ENCODE data around the gene RERE. TPM values are rescaled to one million over a fixed set of nuclear protein-coding genes. Genes with fewer than 3 reads are reported as not detected.

The RERE gene
- total RNA-seq, 1 experiment from 2014 or later, result 73.4 TPM

GRCh38 chr1:8752411-8752810, 65.0 kb downstream of the RERE start:
- Histone ChIP-seq H3K4me2 (no peak overlapping the region), H4K20me1 (ENCODE audit: insufficient read depth) (no peaks in the 10 kb centered on the region), H3K4me3 (no peak overlapping the region), H2AFZ (no peak overlapping the region), H3K27me3 (ENCODE audit: insufficient read depth, low read depth) (no peaks in the 10 kb centered on the region), H3K9me2 (ENCODE audit: insufficient read depth) (no peaks in the 10 kb centered on the region), H3F3A (ENCODE audit: insufficient read depth, low read depth) (no peaks in the 10 kb centered on the region), H3K27ac (no peak overlapping the region), H3K36me3 (ENCODE audit: low read depth) (no peaks in the 10 kb centered on the region), H3K9me3 (ENCODE audit: insufficient read depth, low read depth) (no peaks in the 10 kb centered on the region), H3K4me1 (replicated peaks; ENCODE audit: insufficient read depth) (no peaks in the 10 kb centered on the region), H3K79me2 (ENCODE audit: low read depth) (no peaks in the 10 kb centered on the region)
- intact Hi-C loops (cut with micrococcal nuclease; ENCODE audit: unreplicated experiment), result no loop called here
- no peak for TF ChIP-seq EZH2 (IDR thresholded peaks at IDR 0.05; ENCODE audit: low read depth)
- no peak for TF ChIP-seq CTCF (conservative IDR thresholded peaks at IDR 0.05)
- CTCF ChIA-PET, result no interaction called here
- DNase-seq, result no peak
- BruUV-seq (replicated peaks), result no TSS peak
- POLR2A ChIA-PET (ENCODE audit: unreplicated experiment), result no interaction called here

GRCh38 chr1:8751984-8752383, 65.5 kb downstream of the RERE start:
- intact Hi-C loops (cut with micrococcal nuclease; ENCODE audit: unreplicated experiment), result no loop called here
- BruUV-seq (replicated peaks), result no TSS peak
- CTCF ChIA-PET, result no interaction called here
- no peak for TF ChIP-seq CTCF (conservative IDR thresholded peaks at IDR 0.05)
- no peak for TF ChIP-seq EZH2 (IDR thresholded peaks at IDR 0.05; ENCODE audit: low read depth)
- Histone ChIP-seq H3K36me3 (ENCODE audit: low read depth) (no peaks in the 10 kb centered on the region), H3K79me2 (ENCODE audit: low read depth) (no peaks in the 10 kb centered on the region), H3F3A (ENCODE audit: insufficient read depth, low read depth) (no peaks in the 10 kb centered on the region), H4K20me1 (ENCODE audit: insufficient read depth) (no peaks in the 10 kb centered on the region), H3K27ac (no peak overlapping the region), H3K4me2 (no peak overlapping the region), H3K9me3 (ENCODE audit: insufficient read depth, low read depth) (no peaks in the 10 kb centered on the region), H2AFZ (no peak overlapping the region), H3K4me1 (replicated peaks; ENCODE audit: insufficient read depth) (no peaks in the 10 kb centered on the region), H3K9me2 (ENCODE audit: insufficient read depth) (no peaks in the 10 kb centered on the region), H3K4me3 (no peak overlapping the region), H3K27me3 (ENCODE audit: insufficient read depth, low read depth) (no peaks in the 10 kb centered on the region)
- DNase-seq, result no peak
- POLR2A ChIA-PET (ENCODE audit: unreplicated experiment), result interaction anchor here (0.6 kb wide), 1 partner anchor 673 kb away, joined by 11 read pairs; no protein-coding TSS in a partner anchor

GRCh38 chr1:8747879-8748825, 69.3 kb downstream of the RERE start:
- BruUV-seq (replicated peaks), result no TSS peak
- Histone ChIP-seq H3K9me2 (ENCODE audit: insufficient read depth) (no peaks in the 10 kb centered on the region), H3F3A (ENCODE audit: insufficient read depth, low read depth) (no peaks in the 10 kb centered on the region), H3K36me3 (ENCODE audit: low read depth) (no peaks in the 10 kb centered on the region), H3K4me2 (no peak overlapping the region), H4K20me1 (ENCODE audit: insufficient read depth) (no peaks in the 10 kb centered on the region), H2AFZ (no peak overlapping the region), H3K27ac (no peak overlapping the region), H3K4me1 (replicated peaks; ENCODE audit: insufficient read depth) (no peaks in the 10 kb centered on the region), H3K4me3 (no peak overlapping the region), H3K9me3 (ENCODE audit: insufficient read depth, low read depth) (no peaks in the 10 kb centered on the region), H3K79me2 (ENCODE audit: low read depth) (no peaks in the 10 kb centered on the region), H3K27me3 (ENCODE audit: insufficient read depth, low read depth) (no peaks in the 10 kb centered on the region)
- TF ChIP-seq CTCF (conservative IDR thresholded peaks at IDR 0.05) (no peak), EZH2 (IDR thresholded peaks at IDR 0.05; ENCODE audit: low read depth) (no peak)
- DNase-seq, result no peak
- CTCF ChIA-PET, result no interaction called here
- POLR2A ChIA-PET (ENCODE audit: unreplicated experiment), result no interaction called here
- intact Hi-C loops (cut with micrococcal nuclease; ENCODE audit: unreplicated experiment), result no loop called here

All from PC-9 (cell line).